Measurements from ENCODE around the gene UNC5A. TPM values are rescaled to one million over a fixed set of nuclear protein-coding genes. Genes with fewer than 3 reads are reported as not detected.

Gene UNC5A
- total RNA-seq, 2 donors from 2014 or later = 0.23 TPM; not detected in 1

DNA sequence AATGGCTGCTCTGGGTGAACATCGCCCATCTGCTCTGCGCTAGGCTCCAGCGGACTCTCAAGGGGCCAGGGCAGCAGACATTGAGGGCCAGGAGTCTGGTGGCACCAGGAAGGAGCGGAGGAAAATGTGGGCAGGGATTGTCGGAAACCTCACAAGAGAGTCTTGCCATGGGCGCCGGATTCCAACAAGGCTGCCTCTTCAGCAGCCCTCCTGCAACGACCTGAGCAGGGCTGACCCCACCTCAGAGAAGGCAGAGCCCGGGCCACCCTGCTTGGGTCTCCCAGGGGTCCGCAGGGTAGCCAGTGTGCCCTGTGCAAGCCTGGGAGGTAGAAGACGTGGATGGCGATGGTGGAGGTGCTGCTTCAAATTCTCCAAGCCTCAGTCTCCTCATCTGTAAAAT is 11.4 kb upstream of the UNC5A start:
- H3K27ac Mint-ChIP-seq = no peak overlapping the region
- ATAC-seq (replicated peaks in 1 of 2) (no peak), DNase-seq (no peak)
- H3K4me1 Mint-ChIP-seq (ENCODE audit: low read depth) = no peaks in the 10 kb centered on the region
- peaks cover 32% of the 10 kb centered on the region for H3K27me3 Mint-ChIP-seq (ENCODE audit: low read depth)
- no peaks in the 10 kb centered on the region for H3K36me3 Mint-ChIP-seq (ENCODE audit: insufficient read depth in 2 of 2)
- no peak overlapping the region for H3K4me3 Mint-ChIP-seq
- H3K9me3 Mint-ChIP-seq = no peaks in the 10 kb centered on the region

DNA sequence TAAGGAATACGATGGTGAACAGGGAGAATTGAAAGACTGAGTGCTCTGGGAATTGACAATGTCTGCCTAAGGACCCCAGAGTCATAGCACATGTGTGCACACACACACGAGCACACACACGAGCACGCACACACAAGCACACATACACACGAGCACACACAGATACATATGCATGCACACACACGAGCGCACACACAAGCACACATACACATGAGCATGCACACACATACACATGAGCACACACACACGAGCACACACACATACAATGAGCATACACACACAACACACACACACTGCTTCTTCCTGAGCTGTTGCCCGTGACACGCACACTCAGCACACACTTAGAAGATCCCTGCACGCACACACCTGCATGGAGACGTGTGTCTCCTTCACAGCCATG is 10.9 kb upstream of the UNC5A start:
- Mint-ChIP-seq H3K4me1 (ENCODE audit: low read depth) (no peaks in the 10 kb centered on the region), H3K27me3 (ENCODE audit: low read depth) (peaks cover 33% of the 10 kb centered on the region), H3K4me3 (no peak overlapping the region), H3K27ac (no peak overlapping the region), H3K9me3 (no peaks in the 10 kb centered on the region), H3K36me3 (ENCODE audit: insufficient read depth in 2 of 2) (no peaks in the 10 kb centered on the region)
- ATAC-seq (replicated peaks in 1 of 2) (no peak), DNase-seq (no peak)

DNA sequence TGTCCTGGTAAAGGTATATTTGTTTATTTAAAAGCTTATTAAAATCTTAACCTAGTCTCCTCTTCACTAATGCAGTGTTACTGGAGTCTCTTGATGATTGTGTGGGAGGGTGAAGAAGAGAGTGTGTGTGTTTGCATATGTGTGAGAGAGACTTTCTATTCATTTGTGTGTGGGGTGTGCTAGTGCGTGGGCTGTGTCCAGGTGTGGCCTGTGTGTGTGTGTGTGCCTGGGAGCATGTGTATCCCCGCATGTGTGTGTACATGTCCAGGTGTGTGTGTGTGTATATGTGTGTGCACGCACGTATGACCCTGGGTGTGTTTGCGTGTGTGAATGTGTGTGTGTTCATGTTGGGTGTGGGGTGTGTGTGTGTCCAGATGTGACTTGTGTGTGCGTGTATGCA is 10.3 kb upstream of the UNC5A start:
- DNase-seq = no peak
- Mint-ChIP-seq H3K4me1 (ENCODE audit: low read depth) (no peaks in the 10 kb centered on the region), H3K27me3 (ENCODE audit: low read depth) (peaks cover 33% of the 10 kb centered on the region), H3K27ac (no peak overlapping the region), H3K4me3 (no peak overlapping the region), H3K9me3 (no peaks in the 10 kb centered on the region), H3K36me3 (ENCODE audit: insufficient read depth in 2 of 2) (no peaks in the 10 kb centered on the region)
- no peak for ATAC-seq (replicated peaks in 1 of 2)

GRCh38 chr5:176802116-176802784 is 8.1 kb upstream of the UNC5A start:
- DNase-seq (no peak), ATAC-seq (replicated peaks in 1 of 2) (no peak)
- Mint-ChIP-seq H3K36me3 (ENCODE audit: insufficient read depth in 2 of 2) (no peaks in the 10 kb centered on the region), H3K4me1 (ENCODE audit: low read depth) (no peaks in the 10 kb centered on the region), H3K4me3 (no peak overlapping the region), H3K9me3 (no peaks in the 10 kb centered on the region), H3K27me3 (ENCODE audit: low read depth) (peaks cover 30% of the 10 kb centered on the region), H3K27ac (no peak overlapping the region)

DNA sequence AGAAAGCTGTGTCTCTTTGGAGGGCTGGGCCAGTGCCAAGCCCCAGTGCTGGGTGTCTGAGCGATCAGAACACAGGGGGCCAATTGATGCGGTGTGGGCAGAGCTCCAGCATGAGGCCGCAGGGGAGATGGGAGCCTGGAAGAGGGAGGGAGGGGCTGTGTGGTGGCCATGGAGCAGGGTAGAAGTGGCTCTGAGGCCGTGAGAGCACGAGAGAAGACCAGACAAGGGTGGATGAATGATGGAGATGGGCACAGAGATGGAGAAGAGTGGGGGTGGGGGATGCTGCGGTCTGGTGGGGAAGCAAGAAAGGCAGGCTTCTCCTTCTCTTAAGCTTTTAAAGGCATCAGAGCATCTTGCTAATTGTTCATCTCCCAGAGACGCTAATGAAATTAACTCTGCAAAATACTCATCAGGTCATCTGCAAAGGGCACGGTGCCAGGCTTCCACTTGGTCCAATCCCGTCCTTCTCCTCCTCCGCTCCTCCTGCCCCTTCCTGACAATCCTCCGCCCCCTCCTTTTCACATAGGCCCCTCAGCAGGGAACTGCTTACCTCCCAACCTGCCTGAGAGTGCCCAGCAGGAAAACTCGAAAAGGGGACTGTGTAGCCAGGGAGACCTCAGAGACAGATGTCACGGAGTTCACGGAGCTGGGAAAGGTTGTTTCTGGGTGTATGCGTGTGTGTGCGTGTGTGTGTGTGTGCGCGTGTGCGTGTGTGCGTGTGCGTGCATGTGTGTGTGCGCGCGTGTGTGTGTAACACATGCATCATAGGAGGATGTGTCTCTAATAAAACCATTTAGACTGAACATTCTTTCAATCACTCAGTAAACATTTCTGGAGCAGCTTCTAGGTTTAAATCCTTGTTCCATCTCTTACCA is 7.1 kb upstream of the UNC5A start:
- H3K4me3 Mint-ChIP-seq = no peak overlapping the region
- ATAC-seq (replicated peaks in 1 of 2) (no peak), DNase-seq (no peak)
- no peaks in the 10 kb centered on the region for H3K4me1 Mint-ChIP-seq (ENCODE audit: low read depth)
- no peak overlapping the region for H3K27ac Mint-ChIP-seq
- H3K9me3 Mint-ChIP-seq = no peaks in the 10 kb centered on the region
- H3K36me3 Mint-ChIP-seq (ENCODE audit: insufficient read depth in 2 of 2) = no peaks in the 10 kb centered on the region
- H3K27me3 Mint-ChIP-seq (ENCODE audit: low read depth) = peaks cover 38% of the 10 kb centered on the region

DNA sequence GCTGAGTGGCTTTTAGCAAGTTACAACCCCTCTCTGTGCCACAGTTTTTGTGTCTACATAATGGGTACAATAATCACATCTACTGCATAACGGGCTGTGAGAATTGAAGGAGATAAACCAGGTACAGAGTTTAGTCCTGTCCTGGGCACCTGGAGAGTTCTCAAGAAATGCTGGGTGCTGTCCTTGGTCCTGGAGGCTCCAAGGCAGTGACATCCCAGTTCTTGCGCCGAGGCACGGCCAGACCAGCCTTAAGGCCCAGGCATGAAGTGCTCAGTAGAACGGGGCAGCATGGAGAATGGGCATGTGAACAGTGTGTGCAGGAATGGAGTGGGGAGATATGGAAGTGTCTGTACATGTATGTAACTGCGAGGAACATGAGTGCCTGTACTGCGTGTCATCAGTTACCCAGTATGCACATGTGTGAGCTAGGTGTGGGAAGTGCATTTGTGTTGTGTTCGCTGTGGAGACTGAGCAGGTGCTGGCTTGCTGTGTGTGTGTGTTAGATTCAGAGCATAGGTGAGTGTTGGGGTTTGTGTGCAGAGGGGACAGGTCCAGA is 6.3 kb upstream of the UNC5A start:
- H3K27me3 Mint-ChIP-seq (ENCODE audit: low read depth) = peaks cover 44% of the 10 kb centered on the region
- no peaks in the 10 kb centered on the region for H3K36me3 Mint-ChIP-seq (ENCODE audit: insufficient read depth in 2 of 2)
- no peaks in the 10 kb centered on the region for H3K9me3 Mint-ChIP-seq
- ATAC-seq (replicated peaks in 1 of 2) = no peak
- no peak overlapping the region for H3K27ac Mint-ChIP-seq
- peaks cover 3% of the 10 kb centered on the region for H3K4me1 Mint-ChIP-seq (ENCODE audit: low read depth)
- H3K4me3 Mint-ChIP-seq = no peak overlapping the region
- DNase-seq = no peak

- Mint-ChIP-seq H3K4me1 (ENCODE audit: low read depth) (peaks cover 11% of the 10 kb centered on the region), H3K4me3 (no peak overlapping the region), H3K27me3 (ENCODE audit: low read depth) (peaks cover 54% of the 10 kb centered on the region), H3K9me3 (no peaks in the 10 kb centered on the region), H3K36me3 (ENCODE audit: insufficient read depth in 2 of 2) (no peaks in the 10 kb centered on the region), H3K27ac (no peak overlapping the region)
- no peak for DNase-seq
- no peak for ATAC-seq (replicated peaks in 1 of 2)
These were observed 4.2 kb upstream of the UNC5A start for GRCh38 chr5:176806137-176806536.

- peaks cover 74% of the 10 kb centered on the region for H3K27me3 Mint-ChIP-seq (ENCODE audit: low read depth)
- H3K9me3 Mint-ChIP-seq = no peaks in the 10 kb centered on the region
- H3K4me1 Mint-ChIP-seq (ENCODE audit: low read depth) = peaks cover 14% of the 10 kb centered on the region
- H3K27ac Mint-ChIP-seq = no peak overlapping the region
- ATAC-seq (replicated peaks in 1 of 2) (peak in 1 of 2 donors; percentile 3), DNase-seq (no peak)
- H3K36me3 Mint-ChIP-seq (ENCODE audit: insufficient read depth in 2 of 2) = no peaks in the 10 kb centered on the region
- H3K4me3 Mint-ChIP-seq = peak overlapping the region; percentile 51 to 76
These were observed 747 bp upstream of the UNC5A start for GRCh38 chr5:176809544-176810080.

DNA sequence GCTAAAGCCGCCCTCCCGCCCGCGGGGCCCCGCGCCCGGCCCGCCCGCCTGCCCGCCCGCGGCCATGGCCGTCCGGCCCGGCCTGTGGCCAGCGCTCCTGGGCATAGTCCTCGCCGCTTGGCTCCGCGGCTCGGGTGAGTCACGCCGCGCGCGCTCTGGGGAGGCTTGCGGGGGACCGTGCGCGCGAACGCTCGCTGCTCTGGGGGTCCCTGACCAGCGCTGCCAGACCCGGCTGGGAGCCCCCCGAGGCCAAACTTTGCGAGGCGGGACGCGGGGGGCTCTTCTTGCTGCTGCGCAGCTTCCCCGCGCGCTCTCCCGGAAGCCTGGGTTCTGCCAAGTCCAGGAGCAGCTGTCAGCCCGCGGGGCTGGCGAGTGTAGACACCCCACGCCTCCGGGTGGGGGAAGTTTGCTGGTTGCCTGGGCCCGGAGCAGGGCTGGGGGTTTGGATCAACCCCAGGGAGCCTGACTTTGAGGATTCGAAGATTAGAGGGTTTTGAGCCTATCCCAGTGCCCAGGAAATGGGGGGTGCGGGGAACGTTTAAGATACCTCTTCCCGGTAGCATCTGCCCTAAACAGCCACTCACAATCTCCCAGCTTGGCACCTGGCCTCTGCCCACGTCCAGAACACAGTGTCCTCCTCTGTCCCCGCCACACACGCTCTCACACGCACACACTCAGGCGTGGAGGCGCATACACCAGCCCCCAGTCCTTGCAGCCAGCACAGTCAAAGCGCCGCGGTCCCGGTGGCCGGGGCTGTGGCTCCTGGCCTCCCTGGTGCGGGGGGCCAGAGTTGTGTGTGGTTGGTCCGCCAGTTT is 535 bp downstream of the UNC5A start:
- H3K9me3 Mint-ChIP-seq = no peaks in the 10 kb centered on the region
- ATAC-seq (replicated peaks in 1 of 2) = peak; percentile 14 to 32
- peaks cover 14% of the 10 kb centered on the region for H3K4me1 Mint-ChIP-seq (ENCODE audit: low read depth)
- H3K27ac Mint-ChIP-seq = no peak overlapping the region
- peak overlapping the region; percentile 75 to 80 for H3K4me3 Mint-ChIP-seq
- DNase-seq = peak in 1 of 2 donors; percentile 25
- H3K27me3 Mint-ChIP-seq (ENCODE audit: low read depth) = peaks cover 75% of the 10 kb centered on the region
- no peaks in the 10 kb centered on the region for H3K36me3 Mint-ChIP-seq (ENCODE audit: insufficient read depth in 2 of 2)

GRCh38 chr5:176812269-176813259 is 2.2 kb downstream of the UNC5A start:
- Mint-ChIP-seq H3K4me1 (ENCODE audit: low read depth) (peaks cover 20% of the 10 kb centered on the region), H3K4me3 (no peak overlapping the region), H3K27ac (no peak overlapping the region), H3K27me3 (ENCODE audit: low read depth) (peaks cover 73% of the 10 kb centered on the region), H3K9me3 (no peaks in the 10 kb centered on the region), H3K36me3 (ENCODE audit: insufficient read depth in 2 of 2) (no peaks in the 10 kb centered on the region)
- ATAC-seq (replicated peaks in 1 of 2) = no peak
- peak; percentile 31 to 42 for DNase-seq

- H3K27me3 Mint-ChIP-seq (ENCODE audit: low read depth) = peaks cover 72% of the 10 kb centered on the region
- DNase-seq (no peak), ATAC-seq (replicated peaks in 1 of 2) (no peak)
- no peaks in the 10 kb centered on the region for H3K36me3 Mint-ChIP-seq (ENCODE audit: insufficient read depth in 2 of 2)
- no peaks in the 10 kb centered on the region for H3K9me3 Mint-ChIP-seq
- no peak overlapping the region for H3K27ac Mint-ChIP-seq
- H3K4me3 Mint-ChIP-seq = peak overlapping the region in 1 of 2 donors; percentile 11
- peaks cover 27% of the 10 kb centered on the region for H3K4me1 Mint-ChIP-seq (ENCODE audit: low read depth)
These were observed 3.4 kb downstream of the UNC5A start for GRCh38 chr5:176813587-176814312.
